ENCODE data around the gene TET3.
"Not testable (repeated sequence)": the region's sequence is repeated elsewhere in the genome, so short reads cannot be mapped to it uniquely, and the experiment has no call there.

TET3 gene

DNA sequence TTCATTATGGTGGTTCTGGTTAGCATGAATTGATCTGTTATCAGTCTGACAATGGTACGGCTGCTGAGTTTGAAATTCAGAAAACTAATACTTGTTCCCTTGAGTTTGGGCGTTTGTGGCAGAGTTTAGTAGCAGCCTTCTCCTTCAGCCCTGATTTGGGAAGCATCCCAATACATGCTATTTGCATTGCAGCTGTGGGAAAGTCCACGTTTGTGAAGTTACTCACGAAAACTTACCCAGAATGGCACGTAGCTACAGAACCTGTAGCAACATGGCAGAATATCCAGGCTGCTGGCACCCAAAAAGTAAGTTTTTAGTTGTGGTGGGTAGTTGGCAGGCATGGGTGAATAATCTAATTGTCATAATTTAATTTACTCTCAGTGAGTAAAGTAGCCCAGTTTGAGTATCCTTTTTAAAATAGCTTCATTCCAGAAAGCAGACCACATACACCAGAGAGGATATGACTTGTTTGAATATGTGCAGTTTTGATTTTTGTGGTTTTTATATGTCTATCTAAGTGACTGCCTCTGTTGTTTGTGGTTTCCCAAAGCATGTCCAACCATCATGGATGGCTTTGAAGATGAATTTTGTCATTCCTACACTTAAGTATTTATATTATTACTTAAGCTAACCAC lies 45.9 kb upstream of the TET3 start:
- Histone ChIP-seq H3K79me2 (peaks cover 29% of the 10 kb centered on the region), H3K4me2 (ENCODE audit: low read length) (no peak overlapping the region), H2AFZ (no peak overlapping the region), H3K9me3 (ENCODE audit: control insufficient read depth, low read length) (no peaks in the 10 kb centered on the region), H3K4me3 (ENCODE audit: low read depth, low read length) (no peak overlapping the region), H3K27me3 (ENCODE audit: control insufficient read depth, insufficient read depth, low read length) (no peaks in the 10 kb centered on the region), H3K9ac (no peak overlapping the region), H3K27ac (no peak overlapping the region), H3K36me3 (ENCODE audit: control insufficient read depth, insufficient read depth, low read length) (no peaks in the 10 kb centered on the region), H3K4me1 (peaks cover 2% of the 10 kb centered on the region)
- TF ChIP-seq CTCF (IDR thresholded peaks at IDR 0.05) = no peak

DNA sequence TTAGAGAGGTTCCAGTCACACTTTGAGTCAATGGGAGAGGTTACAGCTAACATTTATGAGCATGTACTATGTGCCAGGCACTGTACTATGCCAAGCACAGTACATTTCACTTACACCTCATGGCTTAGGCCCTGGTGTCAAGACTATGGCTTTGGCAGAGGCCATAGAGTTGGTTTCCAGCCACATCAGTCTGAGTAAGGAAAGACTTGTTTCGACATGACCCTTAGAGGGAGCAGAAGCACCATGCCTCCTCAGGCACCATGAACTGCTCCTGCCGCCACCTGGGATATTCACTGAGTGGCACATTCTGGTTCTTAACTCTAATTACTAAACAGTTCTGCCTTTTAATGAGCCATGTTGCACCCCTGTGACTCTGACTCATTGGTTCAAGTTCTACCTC lies 45.3 kb upstream of the TET3 start:
- H3K4me2 ChIP-seq (ENCODE audit: low read length) = no peak overlapping the region
- H3K4me1 ChIP-seq = peaks cover 2% of the 10 kb centered on the region
- H3K79me2 ChIP-seq = peaks cover 33% of the 10 kb centered on the region
- H3K27ac ChIP-seq = no peak overlapping the region
- H2AFZ ChIP-seq = no peak overlapping the region
- no peaks in the 10 kb centered on the region for H3K9me3 ChIP-seq (ENCODE audit: control insufficient read depth, low read length)
- H3K9ac ChIP-seq = no peak overlapping the region
- no peaks in the 10 kb centered on the region for H3K36me3 ChIP-seq (ENCODE audit: control insufficient read depth, insufficient read depth, low read length)
- peak; percentile 22 for TF ChIP-seq CTCF (IDR thresholded peaks at IDR 0.05)
- no peak overlapping the region for H3K4me3 ChIP-seq (ENCODE audit: low read depth, low read length)
- H3K27me3 ChIP-seq (ENCODE audit: control insufficient read depth, insufficient read depth, low read length) = no peaks in the 10 kb centered on the region

GRCh38 chr2:73940066-73940465 lies 44.6 kb upstream of the TET3 start:
- H3K9me3 ChIP-seq (ENCODE audit: control insufficient read depth, low read length); H3K27me3 ChIP-seq (ENCODE audit: control insufficient read depth, insufficient read depth, low read length); H3K9ac ChIP-seq; H2AFZ ChIP-seq; H3K4me1 ChIP-seq; H3K4me3 ChIP-seq (ENCODE audit: low read depth, low read length); H3K4me2 ChIP-seq (ENCODE audit: low read length); H3K27ac ChIP-seq; H3K36me3 ChIP-seq (ENCODE audit: control insufficient read depth, insufficient read depth, low read length): not testable (repeated sequence)
- H3K79me2 ChIP-seq = peaks cover 37% of the 10 kb centered on the region

DNA sequence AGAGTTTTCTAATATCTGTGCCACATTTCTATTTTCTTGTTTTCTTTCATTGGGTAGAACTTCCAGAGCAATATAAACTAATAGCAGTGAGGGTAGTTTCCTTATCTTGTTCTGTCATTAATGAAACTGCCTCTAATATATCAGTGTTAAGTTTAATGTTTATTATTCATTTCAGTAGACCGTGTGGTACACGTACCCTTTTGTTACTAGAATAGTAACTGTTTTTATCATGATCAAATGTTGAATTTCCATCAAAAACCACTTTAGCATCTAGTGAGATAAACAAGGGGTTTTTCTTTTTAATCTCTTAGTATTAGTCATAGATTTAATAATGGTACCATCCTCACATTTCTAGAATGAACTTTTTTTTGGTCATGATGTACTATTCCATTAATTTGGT lies 42.0 kb upstream of the TET3 start:
- Histone ChIP-seq H3K36me3 (ENCODE audit: control insufficient read depth, insufficient read depth, low read length) (no peaks in the 10 kb centered on the region), H3K79me2 (peaks cover 30% of the 10 kb centered on the region), H3K9ac (no peak overlapping the region), H3K4me3 (ENCODE audit: low read depth, low read length) (no peak overlapping the region), H3K4me1 (no peaks in the 10 kb centered on the region), H3K9me3 (ENCODE audit: control insufficient read depth, low read length) (no peaks in the 10 kb centered on the region), H3K4me2 (ENCODE audit: low read length) (no peak overlapping the region), H2AFZ (no peak overlapping the region), H3K27me3 (ENCODE audit: control insufficient read depth, insufficient read depth, low read length) (no peaks in the 10 kb centered on the region), H3K27ac (no peak overlapping the region)
- no peak for TF ChIP-seq CTCF (IDR thresholded peaks at IDR 0.05)

GRCh38 chr2:73944714-73945113 lies 40.0 kb upstream of the TET3 start:
- Histone ChIP-seq H2AFZ (no peak overlapping the region), H3K79me2 (peaks cover 18% of the 10 kb centered on the region), H3K4me2 (ENCODE audit: low read length) (no peak overlapping the region), H3K27me3 (ENCODE audit: control insufficient read depth, insufficient read depth, low read length) (no peaks in the 10 kb centered on the region), H3K9me3 (ENCODE audit: control insufficient read depth, low read length) (no peaks in the 10 kb centered on the region), H3K4me1 (peaks cover 4% of the 10 kb centered on the region), H3K36me3 (ENCODE audit: control insufficient read depth, insufficient read depth, low read length) (no peaks in the 10 kb centered on the region), H3K4me3 (ENCODE audit: low read depth, low read length) (no peak overlapping the region), H3K27ac (no peak overlapping the region), H3K9ac (no peak overlapping the region)
- TF ChIP-seq CTCF (IDR thresholded peaks at IDR 0.05) = no peak

All from parathyroid adenoma (tissue), 2 donors.